Measurements from ENCODE around the gene NFE2L2.

GRCh38 chr2:177261116-177262060 lies 3.1 kb downstream of the NFE2L2 start:
- TF ChIP-seq, protein P1, sequence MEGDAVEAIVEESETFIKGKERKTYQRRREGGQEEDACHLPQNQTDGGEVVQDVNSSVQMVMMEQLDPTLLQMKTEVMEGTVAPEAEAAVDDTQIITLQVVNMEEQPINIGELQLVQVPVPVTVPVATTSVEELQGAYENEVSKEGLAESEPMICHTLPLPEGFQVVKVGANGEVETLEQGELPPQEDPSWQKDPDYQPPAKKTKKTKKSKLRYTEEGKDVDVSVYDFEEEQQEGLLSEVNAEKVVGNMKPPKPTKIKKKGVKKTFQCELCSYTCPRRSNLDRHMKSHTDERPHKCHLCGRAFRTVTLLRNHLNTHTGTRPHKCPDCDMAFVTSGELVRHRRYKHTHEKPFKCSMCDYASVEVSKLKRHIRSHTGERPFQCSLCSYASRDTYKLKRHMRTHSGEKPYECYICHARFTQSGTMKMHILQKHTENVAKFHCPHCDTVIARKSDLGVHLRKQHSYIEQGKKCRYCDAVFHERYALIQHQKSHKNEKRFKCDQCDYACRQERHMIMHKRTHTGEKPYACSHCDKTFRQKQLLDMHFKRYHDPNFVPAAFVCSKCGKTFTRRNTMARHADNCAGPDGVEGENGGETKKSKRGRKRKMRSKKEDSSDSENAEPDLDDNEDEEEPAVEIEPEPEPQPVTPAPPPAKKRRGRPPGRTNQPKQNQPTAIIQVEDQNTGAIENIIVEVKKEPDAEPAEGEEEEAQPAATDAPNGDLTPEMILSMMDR (IDR thresholded peaks at IDR 0.05) = no peak
- TF ChIP-seq EP300 (IDR thresholded peaks at IDR 0.05; ENCODE audit: low read depth) = no peak
- no peak for TF ChIP-seq POLR2A (IDR thresholded peaks at IDR 0.05)
- no peak for TF ChIP-seq POLR2AphosphoS5 (IDR thresholded peaks at IDR 0.05)

All from transverse colon (tissue), 4 donors.